K562 (cell line): Measurements from ENCODE around the gene RGMB. TPM values are rescaled to one million over a fixed set of nuclear protein-coding genes. Genes with fewer than 3 reads are reported as not detected.

Experiments
- ATAC-seq: fragments of 200-7000 bp; cut with Tn5 transposase; 3 replicates; pipeline ENCODE4 v1.9.1; 2020; ENCODE audit warnings: moderate library complexity
- BruUV-seq: library from RNA; stranded (reverse); fragments of 400-500 nt; replicated peaks from 2 replicates; lab custom pipeline; 2021; lab: Mats Ljungman, UMichigan
- CTCF ChIA-PET: fragments of 300-600 bp; formaldehyde crosslinking; extraction: SDS; loops from one replicate; lab custom pipeline; 2021; ENCODE audit warnings: low intra/inter-chr PET ratio; lab: Yijun Ruan, JAX
- POLR2A ChIA-PET: fragments of 300-600, 350-650 bp; sonication (Branson Sonifier 250); formaldehyde crosslinking; extraction: SDS; loops from one replicate; lab custom pipeline; 2021; ENCODE audit warnings: antibody characterized with exemption, inconsistent platforms; lab: Yijun Ruan, JAX
- DNase-seq, 4 experiments: peaks; one replicate each; pipeline versions ENCODE4 v3.0.0 to v3.0.0-alpha.2; 2011 to 2018; ENCODE audit warnings: low spot score in 3 of 4, mixed read lengths in 3 of 4; ENCODE audit errors: extremely low read depth in 1 of 4
- FAIRE-seq: peaks from 2 replicates; lab custom pipeline; 2011; peaks lifted over from hg19 to GRCh38; lab: Jason Lieb, UNC
- H2AFZ ChIP-seq: 2 replicates; pipeline ENCODE4 v1.6.0; 2011; ENCODE audit warnings: low read depth, low read length, control low read depth, inconsistent platforms
- H3K27ac ChIP-seq: fragments of 200-600 bp; 3 replicates; pipeline ENCODE4 v1.8.0; 2011; ENCODE audit warnings: low read depth, mild to moderate bottlenecking, control low read depth, inconsistent platforms, low read length, moderate library complexity, mixed read lengths; ENCODE audit errors: extremely low read depth
- H3K27me3 ChIP-seq, 2 experiments: fragments of 300-600 bp in 1 of 2; 2 replicates in 1 of 2; 3 replicates in 1 of 2; pipeline versions ENCODE4 v1.6.0 to v1.8.0; 2011; ENCODE audit warnings: inconsistent platforms in 2 of 2, low read length in 2 of 2, mild to moderate bottlenecking in 1 of 2, mixed read lengths in 1 of 2, moderate library complexity in 1 of 2; ENCODE audit not compliant: control insufficient read depth in 2 of 2, insufficient read depth in 2 of 2
- H3K36me3 ChIP-seq: fragments of 300-600 bp; 3 replicates; pipeline ENCODE4 v1.8.0; 2011; ENCODE audit warnings: mild to moderate bottlenecking, low read length, inconsistent platforms; ENCODE audit not compliant: control insufficient read depth, insufficient read depth
- H3K4me1 ChIP-seq, 2 experiments: fragments of 200-600 bp in 1 of 2; replicated peaks in 1 of 2; 2 replicates in 1 of 2; 3 replicates in 1 of 2; pipeline versions ENCODE4 v1.5.1 to v1.8.0; 2011; ENCODE audit warnings: inconsistent platforms in 2 of 2, low read length in 2 of 2, mild to moderate bottlenecking in 1 of 2, mixed read lengths in 1 of 2, moderate library complexity in 1 of 2; ENCODE audit not compliant: control insufficient read depth in 2 of 2, insufficient read depth in 2 of 2
- H3K4me2 ChIP-seq: 2 replicates; pipeline ENCODE4 v1.6.1; 2011; ENCODE audit warnings: low read length, control low read depth, inconsistent platforms, mixed read lengths; ENCODE audit not compliant: insufficient read depth
- H3K4me3 ChIP-seq: fragments of 200-600 bp; sonication (generic), shearing (Covaris generic); 2 replicates; pipeline ENCODE4 v1.5.1; 2016; ENCODE audit warnings: control low read depth, inconsistent platforms
- H3K79me2 ChIP-seq: fragments of 200-600 bp; 3 replicates; pipeline ENCODE4 v1.8.0; 2011; ENCODE audit warnings: low read length, inconsistent platforms; ENCODE audit not compliant: control insufficient read depth, insufficient read depth
- H3K9ac ChIP-seq, 2 experiments: 2 replicates each; pipeline versions ENCODE4 v1.6.0 to v1.6.1; 2011; ENCODE audit warnings: low read depth in 2 of 2, low read length in 2 of 2, control low read depth in 1 of 2, inconsistent platforms in 1 of 2, mild to moderate bottlenecking in 1 of 2, mixed read lengths in 1 of 2; ENCODE audit not compliant: insufficient read depth in 1 of 2
- H3K9me1 ChIP-seq: one replicate; pipeline ENCODE4 v1.6.0; 2011; ENCODE audit warnings: inconsistent platforms, mild to moderate bottlenecking, low read length, moderate library complexity; ENCODE audit not compliant: control insufficient read depth, insufficient read depth
- H3K9me3 ChIP-seq: replicated peaks from 2 replicates; pipeline ENCODE4 v1.5.1; 2011; ENCODE audit warnings: low read depth, low read length, inconsistent platforms; ENCODE audit not compliant: control insufficient read depth, insufficient read depth
- H4K20me1 ChIP-seq: replicated peaks from 2 replicates; pipeline ENCODE4 v1.6.1; 2011; ENCODE audit warnings: low read length, inconsistent platforms, mixed read lengths; ENCODE audit not compliant: control insufficient read depth, insufficient read depth
- BDP1 ChIP-seq: IDR thresholded peaks from 3 replicates; pipeline ENCODE4 v1.6.1; 2011; ENCODE audit not compliant: insufficient read length, insufficient read depth
- BHLHE40 ChIP-seq: IDR thresholded peaks from 2 replicates; pipeline ENCODE4 v1.6.1; 2011; ENCODE audit warnings: low read length, improper control_type of control experiment
- ESRRA ChIP-seq: fragments of 450-650 bp; IDR thresholded peaks from 2 replicates; pipeline ENCODE4 v1.6.1; 2014; ENCODE audit warnings: low read depth, mild to moderate bottlenecking, moderate library complexity, borderline replicate concordance
- NFRKB ChIP-seq: fragments of 450-650 bp; IDR thresholded peaks from 2 replicates; pipeline ENCODE4 v1.6.1; 2016; ENCODE audit warnings: low read depth
- PCBP1 ChIP-seq: fragments of 200-400 bp; formaldehyde crosslinking; IDR thresholded peaks from 2 replicates; pipeline ENCODE4 v1.6.1; 2018; ENCODE audit warnings: mild to moderate bottlenecking, low read depth, low read length; ENCODE audit not compliant: poor library complexity, severe bottlenecking
- POLR2AphosphoS5 ChIP-seq: IDR thresholded peaks from 2 replicates; pipeline ENCODE4 v1.6.1; 2011; ENCODE audit warnings: mild to moderate bottlenecking, low read depth, low read length, moderate library complexity; ENCODE audit not compliant: control insufficient read depth, insufficient read depth
- ZNF551 ChIP-seq: fragments of 250-450 bp; sonication (Bioruptor Pico); IDR thresholded peaks from 2 replicates; pipeline ENCODE4 v1.5.0; 2021; ENCODE audit warnings: mild to moderate bottlenecking, moderate library complexity
- ZNF77 ChIP-seq: fragments of 250-450 bp; sonication (Bioruptor Pico); IDR thresholded peaks from 2 replicates; pipeline ENCODE4 v1.5.0; 2020
- WGBS: fragments of 100-300 bp; shearing (Covaris generic); methylation state at CpG from one replicate; pipeline ENCODE4 v1.1.6; 2016; ENCODE audit warnings: low coverage, mixed read lengths; ENCODE audit not compliant: insufficient coverage; ENCODE audit errors: missing lambda C conversion rate; 5-methylcytosine and 5-hydroxymethylcytosine counted together
- in situ Hi-C: fragments of 300-500 bp; cut with MboI; formaldehyde crosslinking; loops from 4 replicates; pipeline ENCODE4 v1.15.0; 2018; ENCODE audit warnings: inconsistent platforms, mixed read lengths
- intact Hi-C: fragments of 100-400 bp; cut with micrococcal nuclease; formaldehyde crosslinking; loops from 2 replicates; pipeline ENCODE4 v1.14.2; 2022
- polyA plus RNA-seq, 8 experiments: library from polyadenylated mRNA; depleted of rRNA in 4 of 8; stranded (reverse) in 5 of 8; unstranded in 3 of 8; fragments of >200 nt; fragmentation: Nextera tagmentation in 2 of 8; fragmentation: Illumina TruSeq in 1 of 8; extraction: Ambion mirVana in 2 of 8; extraction: Trizol in 1 of 8; gene quantifications; 2 replicates each; pipeline versions ENCODE4 v1.2.1 to v1.2.3, GENCODE V29; 2011 to 2014; ENCODE audit warnings: inconsistent platforms in 1 of 8, missing spikeins in 1 of 8
- total RNA-seq, 7 experiments: library from RNA; depleted of rRNA in 6 of 7; stranded (reverse); fragments of >200 nt in 6 of 7; fragmentation: Illumina TruSeq in 2 of 7; extraction: Trizol in 2 of 7; gene quantifications; 2 replicates each; pipeline versions ENCODE4 v1.2.1 to v1.2.3, GENCODE V29; 2011 to 2021; ENCODE audit warnings: low replicate concordance in 1 of 7
- TF ChIP-seq, protein P1 (sequence below): sonication (generic); IDR thresholded peaks from 2 replicates; pipeline ENCODE4 v1.6.1; 2016

The RGMB gene
- total and polyA plus RNA-seq, 9 of the 15 experiments (the other 6 are each of a cell fraction or from before 2014, with no cell fraction given) = 0.03 to 0.38 TPM; not detected in 7

DNA sequence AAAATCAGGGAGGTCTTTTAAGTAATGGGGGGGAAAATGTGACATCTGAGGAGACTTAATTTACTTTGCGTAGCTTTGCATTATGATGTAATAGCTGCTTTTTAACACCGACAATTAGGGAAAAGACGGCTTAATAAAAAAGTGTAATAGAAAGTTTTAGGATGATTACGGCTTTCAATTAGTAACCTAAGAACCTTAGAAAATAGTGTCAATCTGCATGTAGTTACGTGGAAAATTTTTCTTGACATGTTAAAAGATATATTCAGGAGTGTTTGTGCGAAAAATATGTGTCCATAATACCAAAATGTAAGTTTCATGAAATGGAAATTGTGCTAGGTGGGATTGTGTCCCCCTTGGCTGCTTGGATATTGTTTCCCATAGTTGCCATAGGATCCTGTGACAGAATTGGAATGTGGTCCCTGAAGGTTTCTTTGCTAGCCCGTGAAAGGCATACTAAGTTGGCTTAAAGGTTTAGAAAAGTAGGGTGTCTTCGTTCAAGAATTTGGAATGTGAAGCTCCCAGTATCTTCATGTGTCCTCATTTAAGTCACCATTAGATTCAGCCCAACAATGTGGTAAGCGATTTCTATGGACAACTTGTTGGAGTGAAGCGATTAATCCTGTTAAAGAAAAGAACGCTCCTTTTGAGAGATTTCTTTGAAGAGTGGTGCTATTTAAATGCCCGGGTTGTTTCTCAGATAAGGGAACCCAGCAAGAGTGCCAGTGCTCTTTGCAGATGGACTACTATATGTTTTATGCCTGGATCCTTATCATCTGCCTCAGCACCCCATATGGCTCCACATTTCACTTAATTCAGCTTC, 2.0 kb downstream of the RGMB start:
- Histone ChIP-seq H3K9me1 (no peaks in the 10 kb centered on the region), H3K27me3 (peaks cover 13 to 26% of the 10 kb centered on the region in 2 experiments; a peak in 4 of 5 replicates), H3K9ac (no peak overlapping the region), H3K36me3 (no peaks in the 10 kb centered on the region), H3K79me2 (no peaks in the 10 kb centered on the region), H2AFZ (no peak overlapping the region), H3K9me3 (no peaks in the 10 kb centered on the region), H3K4me1 (peaks cover 0 to 16% of the 10 kb centered on the region in 2 experiments; a peak in 2 of 5 replicates), H3K4me3 (no peak overlapping the region), H3K4me2 (no peak overlapping the region), H4K20me1 (0 out of 2 replicates have a peak, but pooled peaks cover 2% of the 10 kb centered on the region), H3K27ac (no peak overlapping the region)
- WGBS = 12% methylated on average over 12 of the region's 12 CpGs
- no peak for ATAC-seq
- POLR2A ChIA-PET = no interaction called here
- no TSS peak for BruUV-seq
- TF ChIP-seq, protein P1, sequence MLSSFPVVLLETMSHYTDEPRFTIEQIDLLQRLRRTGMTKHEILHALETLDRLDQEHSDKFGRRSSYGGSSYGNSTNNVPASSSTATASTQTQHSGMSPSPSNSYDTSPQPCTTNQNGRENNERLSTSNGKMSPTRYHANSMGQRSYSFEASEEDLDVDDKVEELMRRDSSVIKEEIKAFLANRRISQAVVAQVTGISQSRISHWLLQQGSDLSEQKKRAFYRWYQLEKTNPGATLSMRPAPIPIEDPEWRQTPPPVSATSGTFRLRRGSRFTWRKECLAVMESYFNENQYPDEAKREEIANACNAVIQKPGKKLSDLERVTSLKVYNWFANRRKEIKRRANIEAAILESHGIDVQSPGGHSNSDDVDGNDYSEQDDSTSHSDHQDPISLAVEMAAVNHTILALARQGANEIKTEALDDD = no peak
- TF ChIP-seq ZNF551 (no peak), NFRKB (no peak), POLR2AphosphoS5 (no peak), BHLHE40 (no peak), PCBP1 (no peak), BDP1 (no peak), ESRRA (no peak), ZNF77 (CRISPR knock-in tag) (no peak)
- in situ Hi-C loops = no loop called here
- no peak for DNase-seq
- peak; percentile 29 for FAIRE-seq
- CTCF ChIA-PET = no interaction called here
- intact Hi-C loops = no loop called here
